AG10803 (cell line): ENCODE data around the gene MYO1B.

Experiments
- DNase-seq: peaks from one replicate; pipeline ENCODE4 v3.0.0; 2010; ENCODE audit warnings: low read depth
- H3K4me3 ChIP-seq: 2 replicates; pipeline ENCODE4 v1.5.1; 2011; ENCODE audit warnings: mild to moderate bottlenecking, low read length, control low read depth
- CTCF ChIP-seq: conservative IDR thresholded peaks from 2 replicates; pipeline ENCODE4 v1.5.1; 2011; ENCODE audit warnings: mild to moderate bottlenecking, low read length, control low read depth, inconsistent platforms

The MYO1B gene

GRCh38 chr2:191245046-191245868 lies at the start of gene MYO1B:
MYO1B (plus strand) TSS chr2:191245404; CDS start chr2:191276896, 31,492 bp downstream.
- peak; percentile 36; the same call in 1 of the 2 replicates for TF ChIP-seq CTCF
- peak within 1 kb of the TSS; percentile 93 for H3K4me3 ChIP-seq
- peak; percentile 80 for DNase-seq

- H3K4me3 ChIP-seq, result no peak overlapping the region
- no peak for DNase-seq
- no peak for TF ChIP-seq CTCF
Measured at GRCh38 chr2:191197096-191197495, 48.1 kb upstream of the MYO1B start.

GRCh38 chr2:191198271-191198670 lies 46.9 kb upstream of the MYO1B start:
- no peak for TF ChIP-seq CTCF
- DNase-seq, result no peak
- no peak overlapping the region for H3K4me3 ChIP-seq

GRCh38 chr2:191199929-191200512 lies 45.2 kb upstream of the MYO1B start:
- H3K4me3 ChIP-seq, result no peak overlapping the region
- no peak for TF ChIP-seq CTCF
- no peak for DNase-seq

- no peak overlapping the region for H3K4me3 ChIP-seq
- no peak for DNase-seq
- no peak for TF ChIP-seq CTCF
Measured at GRCh38 chr2:191200910-191201309, 44.3 kb upstream of the MYO1B start.

GRCh38 chr2:191202209-191202721 lies 42.9 kb upstream of the MYO1B start:
- peak; percentile 89 for DNase-seq
- H3K4me3 ChIP-seq, result no peak overlapping the region
- no peak for TF ChIP-seq CTCF

- peak; percentile 91 for DNase-seq
- TF ChIP-seq CTCF, result no peak
- peak overlapping the region; percentile 9; the same call in 1 of the 2 replicates for H3K4me3 ChIP-seq
Measured at GRCh38 chr2:191202881-191203397, 42.3 kb upstream of the MYO1B start.
